Sigmoid colon (tissue), 7 donors: ENCODE measurements around the gene SORBS1. TPM values are rescaled to one million over a fixed set of nuclear protein-coding genes. Genes with fewer than 3 reads are reported as not detected.

Experiments
- DNase-seq: peaks from one replicate; pipeline ENCODE4 v3.0.0-alpha.2; 2019
- H3K27ac ChIP-seq, 4 donors: fragments of 200-600 bp; sonication (generic); one replicate each; pipeline ENCODE4 v1.5.1; 2016 to 2019; ENCODE audit warnings: mild to moderate bottlenecking in 1 of 4
- H3K27me3 ChIP-seq, 3 donors: fragments of 200-600 bp; sonication (generic); one replicate each; pipeline ENCODE4 v1.5.1; 2019; ENCODE audit warnings: mild to moderate bottlenecking in 1 of 3
- H3K36me3 ChIP-seq, 4 donors: fragments of 200-600 bp; sonication (generic); one replicate each; pipeline ENCODE4 v1.5.1; 2016 to 2019
- H3K4me1 ChIP-seq, 4 donors: fragments of 200-600 bp; sonication (generic); one replicate each; pipeline ENCODE4 v1.5.1; 2017 to 2019
- H3K4me3 ChIP-seq, 4 donors: fragments of 200-600 bp; sonication (generic); one replicate each; pipeline ENCODE4 v1.5.1; 2017 to 2019; ENCODE audit warnings: mild to moderate bottlenecking in 2 of 4, moderate library complexity in 1 of 4
- H3K9me3 ChIP-seq, 4 donors: fragments of 200-600 bp in 3 of 4; sonication (generic) in 3 of 4; one replicate each; pipeline versions ENCODE4 v1.5.1 to v1.6.1; 2013 to 2019
- CTCF ChIP-seq, 4 experiments: fragments of 450-650 bp in 3 of 4; fragments of 200-600 bp in 1 of 4; IDR thresholded peaks; one replicate each; pipeline ENCODE4 v1.5.1; 2016 to 2019; ENCODE audit warnings: antibody characterized with exemption in 4 of 4, mild to moderate bottlenecking in 3 of 4, moderate library complexity in 2 of 4
- EP300 ChIP-seq, 4 donors: sonication (generic); formaldehyde crosslinking; IDR thresholded peaks; one replicate each; pipeline ENCODE4 v1.6.1; 2017; ENCODE audit warnings: antibody characterized with exemption in 4 of 4
- POLR2A ChIP-seq, 2 donors: fragments of 450-650 bp; IDR thresholded peaks; one replicate each; pipeline ENCODE4 v1.6.1; 2016; ENCODE audit warnings: antibody characterized with exemption in 2 of 2, mild to moderate bottlenecking in 2 of 2, moderate library complexity in 2 of 2
- POLR2AphosphoS5 ChIP-seq, 4 donors: sonication (generic); formaldehyde crosslinking; IDR thresholded peaks; one replicate each; pipeline ENCODE4 v1.6.1; 2017; ENCODE audit warnings: antibody characterized with exemption in 4 of 4
- WGBS, 2 donors: extraction: QIAGEN DNeasy Blood & Tissue Kit; methylation state at CpG; one replicate each; pipeline ENCODE4 v1.1.7; 2013; 5-methylcytosine and 5-hydroxymethylcytosine counted together
- intact Hi-C: fragments of 100-400 bp; cut with DNase I; formaldehyde crosslinking; loops from one replicate; pipeline ENCODE4 v1.15.1; 2023
- polyA plus RNA-seq, 3 donors: library from polyadenylated mRNA; stranded (reverse); fragments of 200-250 nt; gene quantifications; one replicate each; pipeline ENCODE4 v1.2.3, GENCODE V29; 2013
- total RNA-seq, 4 donors: library from RNA; depleted of rRNA; stranded (reverse); fragments of >200 nt; gene quantifications; one replicate each; pipeline ENCODE4 v1.1.0, GENCODE V29; 2016
- donor health status: healthy with polysubstance abuse.
- donor health status: Bipolar disorder and iron deficiency.
- donor health status: healthy.

The SORBS1 gene
- total and polyA plus RNA-seq, 7 donors, result 8.1 to 1,403 (median 664) TPM

GRCh38 chr10:95500097-95500496 lies 61.1 kb downstream of the SORBS1 start:
- H3K27ac ChIP-seq, result peak overlapping the region; percentile 93 to 98 (median 96)
- H3K9me3 ChIP-seq, result no peaks in the 10 kb centered on the region
- 88 to 94% methylated on average over 4 of the region's 4 CpGs for WGBS, 2 donors
- no peak for DNase-seq
- H3K36me3 ChIP-seq, result peaks cover 0 to 7% (median 0%) of the 10 kb centered on the region in 4 donors
- peak overlapping the region in 1 of 4 donors; percentile 17 for H3K4me3 ChIP-seq
- TF ChIP-seq POLR2A (IDR thresholded peaks at IDR 0.05), result no peak
- no peak for TF ChIP-seq POLR2AphosphoS5 (IDR thresholded peaks at IDR 0.05)
- TF ChIP-seq EP300 (IDR thresholded peaks at IDR 0.05), result no peak
- TF ChIP-seq CTCF (IDR thresholded peaks at IDR 0.05), result no peak
- H3K27me3 ChIP-seq, result no peaks in the 10 kb centered on the region
- intact Hi-C loops, result loop anchor here (5.0 kb wide), 1 partner anchor 57 kb away; no protein-coding TSS in a partner anchor
- H3K4me1 ChIP-seq, result peaks cover 0 to 92% (median 89%) of the 10 kb centered on the region in 4 donors

GRCh38 chr10:95499482-95499989 lies 61.6 kb downstream of the SORBS1 start:
- Histone ChIP-seq H3K36me3 (peaks cover 0 to 7% (median 0%) of the 10 kb centered on the region in 4 donors), H3K9me3 (no peaks in the 10 kb centered on the region), H3K27ac (peak overlapping the region; percentile 93 to 98 (median 96)), H3K4me1 (peaks cover 0 to 90% (median 88%) of the 10 kb centered on the region in 4 donors), H3K27me3 (no peaks in the 10 kb centered on the region), H3K4me3 (no peak overlapping the region)
- no peak for DNase-seq
- TF ChIP-seq POLR2A (IDR thresholded peaks at IDR 0.05) (no peak), CTCF (IDR thresholded peaks at IDR 0.05) (no peak), EP300 (IDR thresholded peaks at IDR 0.05) (no peak), POLR2AphosphoS5 (IDR thresholded peaks at IDR 0.05) (no peak)
- intact Hi-C loops, result no loop called here
- 88% methylated on average over 6 of the region's 6 CpGs for WGBS, 2 donors

DNA sequence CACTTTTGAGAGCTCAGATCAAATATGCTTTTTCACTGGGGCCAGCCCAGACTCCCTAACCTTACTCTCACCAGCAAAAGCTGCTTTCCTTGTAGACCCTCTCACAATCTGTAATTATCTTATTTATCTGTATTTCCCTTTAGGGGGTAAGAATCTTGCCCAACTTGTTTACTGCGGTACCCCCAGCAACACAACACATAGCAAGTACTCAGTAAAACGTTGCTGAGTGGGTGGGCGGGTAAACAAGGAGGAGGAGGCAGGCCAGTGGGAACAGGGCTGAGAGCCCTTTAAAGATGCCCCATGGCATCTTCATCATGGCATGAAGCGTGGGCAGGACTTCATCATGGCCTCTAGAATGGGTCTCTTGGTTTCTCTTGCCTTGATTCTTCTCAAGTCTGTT lies 64.2 kb downstream of the SORBS1 start:
- Histone ChIP-seq H3K27ac (peak overlapping the region; percentile 93 to 98 (median 96)), H3K4me1 (peaks cover 0 to 90% (median 83%) of the 10 kb centered on the region in 4 donors), H3K4me3 (no peak overlapping the region), H3K36me3 (peaks cover 0 to 7% (median 0%) of the 10 kb centered on the region in 4 donors), H3K9me3 (no peaks in the 10 kb centered on the region), H3K27me3 (no peaks in the 10 kb centered on the region)
- intact Hi-C loops, result no loop called here
- no peak for DNase-seq
- 61 to 76% methylated on average over 4 of the region's 4 CpGs for WGBS, 2 donors
- no peak for TF ChIP-seq POLR2A (IDR thresholded peaks at IDR 0.05)
- no peak for TF ChIP-seq CTCF (IDR thresholded peaks at IDR 0.05)
- TF ChIP-seq POLR2AphosphoS5 (IDR thresholded peaks at IDR 0.05), result no peak
- TF ChIP-seq EP300 (IDR thresholded peaks at IDR 0.05), result no peak

DNA sequence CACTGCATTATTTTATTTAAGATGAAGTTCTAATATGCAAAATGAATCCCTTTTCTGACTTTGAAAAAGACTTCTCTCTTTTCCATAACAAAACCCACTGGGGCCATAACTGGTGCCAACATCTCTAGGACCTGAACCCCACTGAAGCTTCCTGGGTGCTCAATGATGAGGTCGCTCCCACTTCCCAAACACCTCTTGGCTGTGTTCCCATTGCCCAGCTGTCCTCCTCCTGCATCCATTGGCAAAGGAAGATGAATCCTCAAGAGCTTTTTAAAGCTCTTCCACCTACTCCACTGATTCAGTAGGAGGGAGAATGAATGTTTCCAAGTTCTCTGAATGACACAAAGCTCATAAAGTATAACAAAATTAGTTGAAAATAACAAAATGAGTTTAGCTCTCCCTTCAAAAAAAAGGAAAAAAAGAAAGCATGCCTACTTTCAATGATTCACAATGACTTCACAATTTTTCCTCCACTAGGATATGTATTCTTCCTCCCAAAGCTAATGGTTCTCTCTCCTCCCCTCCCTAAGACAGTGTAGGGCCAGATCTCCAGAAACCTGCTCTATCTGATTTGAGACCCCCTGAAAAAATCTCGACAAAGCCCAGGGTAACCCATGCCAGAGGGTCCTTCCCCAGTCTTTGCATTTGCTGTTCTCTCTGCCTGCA lies 64.8 kb downstream of the SORBS1 start:
- intact Hi-C loops, result no loop called here
- no peaks in the 10 kb centered on the region for H3K27me3 ChIP-seq
- no peak overlapping the region for H3K4me3 ChIP-seq
- H3K9me3 ChIP-seq, result no peaks in the 10 kb centered on the region
- peaks cover 0 to 90% (median 79%) of the 10 kb centered on the region in 4 donors for H3K4me1 ChIP-seq
- H3K36me3 ChIP-seq, result peaks cover 0 to 3% (median 0%) of the 10 kb centered on the region in 4 donors
- TF ChIP-seq EP300 (IDR thresholded peaks at IDR 0.05) (no peak), CTCF (IDR thresholded peaks at IDR 0.05) (no peak), POLR2A (IDR thresholded peaks at IDR 0.05) (no peak), POLR2AphosphoS5 (IDR thresholded peaks at IDR 0.05) (no peak)
- DNase-seq, result no peak
- peak overlapping the region; percentile 93 to 98 (median 96) for H3K27ac ChIP-seq
- 71 to 77% methylated on average over 2 of the region's 2 CpGs for WGBS, 2 donors
